ENCODE measurements around the gene CDH4.

Gene CDH4

DNA sequence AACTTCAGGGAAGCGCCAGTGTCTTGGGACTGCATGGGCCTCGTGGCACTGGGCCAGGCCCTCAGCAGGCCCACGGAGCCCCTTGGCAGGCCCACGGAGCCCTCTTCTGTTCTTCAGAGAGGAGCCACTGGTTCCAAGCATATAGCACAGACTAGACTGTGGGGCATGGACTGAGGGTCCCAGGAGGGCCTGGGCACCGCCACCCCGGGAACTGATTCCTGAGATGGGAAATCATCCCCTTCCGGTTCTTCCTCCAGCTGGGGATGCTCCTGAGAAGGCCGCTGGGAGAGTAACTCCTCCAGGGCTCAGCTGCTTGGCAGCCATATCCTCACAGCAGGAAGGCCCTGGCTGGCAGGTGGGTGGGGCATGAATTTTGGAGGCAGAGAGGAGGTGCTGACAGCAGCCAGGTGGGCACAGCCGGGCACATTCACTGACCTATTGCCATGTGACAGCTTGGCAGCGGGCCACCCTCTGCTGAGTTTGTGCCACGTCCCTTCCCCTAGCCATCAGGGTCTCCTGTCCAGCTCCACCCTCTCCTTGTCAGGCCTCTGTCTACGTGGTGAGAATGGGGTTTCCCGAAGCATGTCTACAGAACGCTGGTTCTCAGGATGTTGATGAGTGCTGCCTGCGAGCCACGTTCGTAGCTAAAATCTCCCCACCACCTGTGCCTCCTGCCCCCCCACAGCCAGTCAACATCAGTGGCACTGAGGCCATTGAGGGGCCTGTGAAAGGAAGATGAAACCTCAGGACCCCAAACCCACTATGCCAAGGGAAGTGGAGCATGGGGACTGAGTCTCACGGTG lies 661.6 kb downstream of the CDH4 start:
- Histone ChIP-seq H4K20me1 (ENCODE audit: insufficient read depth, low read length) (no peaks in the 10 kb centered on the region; the same call in 1 of the 2 replicates), H3K9ac (ENCODE audit: low read depth, low read length) (no peak overlapping the region), H3K79me2 (ENCODE audit: insufficient read depth, low read length) (no peaks in the 10 kb centered on the region), H3K4me1 (ENCODE audit: insufficient read depth, low read length) (no peaks in the 10 kb centered on the region), H2AFZ (ENCODE audit: low read depth, low read length) (no peak overlapping the region), H3K27ac (ENCODE audit: low read length) (no peak overlapping the region), H3K9me3 (ENCODE audit: insufficient read depth, low read length, severe bottlenecking) (no peaks in the 10 kb centered on the region), H3K27me3 (ENCODE audit: insufficient read depth, low read length, poor library complexity) (peaks cover 14% of the 10 kb centered on the region), H3K36me3 (ENCODE audit: insufficient read depth, low read length) (no peaks in the 10 kb centered on the region), H3K4me2 (ENCODE audit: insufficient read depth, low read length) (no peak overlapping the region), H3K4me3 (ENCODE audit: low read depth in 1 of 2, low read length in 2 of 2) (no peak overlapping the region)
- no peak for DNase-seq
- TF ChIP-seq EZH2 (IDR thresholded peaks at IDR 0.05; ENCODE audit: borderline replicate concordance, low read depth, low read length, severe bottlenecking) (no peak), CTCF (IDR thresholded peaks at IDR 0.05; ENCODE audit: borderline replicate concordance, extremely low read depth, low read length, poor library complexity, severe bottlenecking) (no peak)
- no peak for ATAC-seq (ENCODE audit: insufficient read depth, low read depth)

DNA sequence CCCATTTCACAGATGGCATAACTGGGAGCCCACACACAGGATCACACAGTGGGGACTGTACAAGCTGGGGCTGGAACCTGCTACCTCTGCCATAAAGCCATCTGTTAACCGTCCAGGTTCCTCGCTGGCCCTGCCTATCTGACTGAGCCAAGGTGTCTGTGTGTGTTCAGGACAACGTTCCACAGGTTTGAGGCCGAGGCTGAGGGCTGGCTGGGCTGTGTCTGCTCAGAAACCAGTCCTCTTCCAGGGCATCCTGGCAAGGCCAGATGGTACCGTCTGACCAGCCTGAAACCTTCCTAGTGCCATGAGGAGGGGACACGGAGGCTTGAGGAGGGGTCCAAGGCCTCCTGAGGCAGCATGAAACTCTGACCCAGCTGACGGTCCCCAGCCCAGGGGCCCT lies 663.0 kb downstream of the CDH4 start:
- H3K27ac ChIP-seq (ENCODE audit: low read length) = no peak overlapping the region
- H3K36me3 ChIP-seq (ENCODE audit: insufficient read depth, low read length) = no peaks in the 10 kb centered on the region
- H3K27me3 ChIP-seq (ENCODE audit: insufficient read depth, low read length, poor library complexity) = peaks cover 9% of the 10 kb centered on the region

DNA sequence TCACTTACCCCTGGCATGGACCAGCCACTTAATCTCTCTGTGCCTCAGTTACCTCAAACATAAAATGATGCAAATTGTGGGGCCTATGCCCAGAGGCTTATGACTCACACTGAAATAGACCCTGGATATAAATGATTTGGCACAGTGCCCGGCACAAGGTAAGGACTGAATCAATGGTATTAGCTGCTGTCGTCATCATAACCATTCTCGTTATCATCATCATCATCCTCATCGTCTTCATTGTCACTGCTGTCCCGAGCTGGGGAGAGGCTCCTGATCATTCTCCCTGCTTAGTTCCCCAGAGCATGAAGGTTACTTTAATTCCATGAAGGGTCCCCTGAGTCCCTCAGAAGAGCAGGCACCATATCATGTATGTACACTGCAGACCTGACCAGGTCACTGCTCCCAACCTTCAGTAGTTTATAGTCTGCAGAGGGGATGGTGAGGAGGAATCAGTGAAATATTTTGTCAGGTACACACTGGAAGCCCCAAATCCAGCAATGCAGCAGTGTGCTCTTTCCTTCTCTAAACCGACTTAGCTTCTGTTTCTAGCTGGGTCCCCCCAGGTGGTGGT lies 664.3 kb downstream of the CDH4 start:
- Histone ChIP-seq H3K4me3 (ENCODE audit: low read depth in 1 of 2, low read length in 2 of 2) (no peak overlapping the region), H3K9me3 (ENCODE audit: insufficient read depth, low read length, severe bottlenecking) (no peaks in the 10 kb centered on the region), H3K27ac (ENCODE audit: low read length) (no peak overlapping the region), H3K4me1 (ENCODE audit: insufficient read depth, low read length) (no peaks in the 10 kb centered on the region), H3K9ac (ENCODE audit: low read depth, low read length) (no peak overlapping the region), H3K79me2 (ENCODE audit: insufficient read depth, low read length) (no peaks in the 10 kb centered on the region), H3K36me3 (ENCODE audit: insufficient read depth, low read length) (no peaks in the 10 kb centered on the region), H3K4me2 (ENCODE audit: insufficient read depth, low read length) (no peak overlapping the region), H4K20me1 (ENCODE audit: insufficient read depth, low read length) (no peaks in the 10 kb centered on the region; the same call in 1 of the 2 replicates), H3K27me3 (ENCODE audit: insufficient read depth, low read length, poor library complexity) (peaks cover 9% of the 10 kb centered on the region), H2AFZ (ENCODE audit: low read depth, low read length) (no peak overlapping the region)
- TF ChIP-seq CTCF (IDR thresholded peaks at IDR 0.05; ENCODE audit: borderline replicate concordance, extremely low read depth, low read length, poor library complexity, severe bottlenecking) (no peak), EZH2 (IDR thresholded peaks at IDR 0.05; ENCODE audit: borderline replicate concordance, low read depth, low read length, severe bottlenecking) (no peak)
- DNase-seq = no peak
- no peak for ATAC-seq (ENCODE audit: insufficient read depth, low read depth)

More for the DNA sequence above, 663.0 kb downstream of the CDH4 start:
- no peaks in the 10 kb centered on the region; the same call in 1 of the 2 replicates for H4K20me1 ChIP-seq (ENCODE audit: insufficient read depth, low read length)
- TF ChIP-seq EZH2 (IDR thresholded peaks at IDR 0.05; ENCODE audit: borderline replicate concordance, low read depth, low read length, severe bottlenecking) = no peak
- no peak for TF ChIP-seq CTCF (IDR thresholded peaks at IDR 0.05; ENCODE audit: borderline replicate concordance, extremely low read depth, low read length, poor library complexity, severe bottlenecking)
- no peaks in the 10 kb centered on the region for H3K9me3 ChIP-seq (ENCODE audit: insufficient read depth, low read length, severe bottlenecking)
- H3K4me1 ChIP-seq (ENCODE audit: insufficient read depth, low read length) = no peaks in the 10 kb centered on the region
- no peak overlapping the region for H2AFZ ChIP-seq (ENCODE audit: low read depth, low read length)
- H3K9ac ChIP-seq (ENCODE audit: low read depth, low read length) = no peak overlapping the region
- no peak overlapping the region for H3K4me3 ChIP-seq (ENCODE audit: low read depth in 1 of 2, low read length in 2 of 2)
- no peaks in the 10 kb centered on the region for H3K79me2 ChIP-seq (ENCODE audit: insufficient read depth, low read length)
- DNase-seq (no peak), ATAC-seq (ENCODE audit: insufficient read depth, low read depth) (no peak)
- H3K4me2 ChIP-seq (ENCODE audit: insufficient read depth, low read length) = no peak overlapping the region
